Body of pancreas (tissue), 4 donors: ENCODE data around the gene RHBG.

Source experiments
- CTCF ChIP-seq, 7 experiments: fragments of 450-650 bp in 4 of 7; fragments of 200-600 bp in 3 of 7; sonication (generic) in 3 of 7; IDR thresholded peaks; one replicate each; pipeline ENCODE4 v1.5.1; 2016 to 2019; ENCODE audit warnings: antibody characterized with exemption in 7 of 7
- POLR2A ChIP-seq, 3 donors: fragments of 450-650 bp; IDR thresholded peaks; one replicate each; pipeline ENCODE4 v1.6.1; 2016; ENCODE audit warnings: antibody characterized with exemption in 3 of 3, mild to moderate bottlenecking in 2 of 3

- no peak for TF ChIP-seq CTCF (IDR thresholded peaks at IDR 0.05)
- no peak for TF ChIP-seq POLR2A (IDR thresholded peaks at IDR 0.05)
Observed at GRCh38 chr1:156356262-156356874, 12.6 kb upstream of the RHBG start.
